ENCODE results near the gene PIP5KL1. TPM values are rescaled to one million over a fixed set of nuclear protein-coding genes. Genes with fewer than 3 reads are reported as not detected.

PIP5KL1 gene
- total RNA-seq, 1 experiment from 2014 or later = 0.17 TPM

- H3K27me3 Mint-ChIP-seq (ENCODE audit: unreplicated experiment) = no peaks in the 10 kb centered on the region
- intact Hi-C loops (cut with micrococcal nuclease; ENCODE audit: unreplicated experiment) = no loop called here
- CTCF ChIA-PET = interaction anchor here (0.9 to 1.0 kb wide), 2 partner anchors 12 to 67 kb away, joined by 5 to 8 read pairs; no protein-coding TSS in a partner anchor
- peak overlapping the region; percentile 47 for H3K4me3 Mint-ChIP-seq (ENCODE audit: low read depth, unreplicated experiment)
- H3K27ac Mint-ChIP-seq (ENCODE audit: unreplicated experiment) = peak overlapping the region; percentile 95
- no TSS peak for BruUV-seq (replicated peaks)
- TF ChIP-seq CTCF (IDR thresholded peaks at IDR 0.05; ENCODE audit: unreplicated experiment) = no peak
- no peaks in the 10 kb centered on the region for H3K9me3 Mint-ChIP-seq (ENCODE audit: low read depth, unreplicated experiment)
- H3K4me1 Mint-ChIP-seq (ENCODE audit: low read depth, unreplicated experiment) = peaks cover 64% of the 10 kb centered on the region
- DNase-seq = peak; percentile 78
- H3K36me3 Mint-ChIP-seq (ENCODE audit: insufficient read depth, unreplicated experiment) = peaks cover 57% of the 10 kb centered on the region
These were observed 37.5 kb upstream of the PIP5KL1 start for GRCh38 chr9:127968042-127968441.

DNA sequence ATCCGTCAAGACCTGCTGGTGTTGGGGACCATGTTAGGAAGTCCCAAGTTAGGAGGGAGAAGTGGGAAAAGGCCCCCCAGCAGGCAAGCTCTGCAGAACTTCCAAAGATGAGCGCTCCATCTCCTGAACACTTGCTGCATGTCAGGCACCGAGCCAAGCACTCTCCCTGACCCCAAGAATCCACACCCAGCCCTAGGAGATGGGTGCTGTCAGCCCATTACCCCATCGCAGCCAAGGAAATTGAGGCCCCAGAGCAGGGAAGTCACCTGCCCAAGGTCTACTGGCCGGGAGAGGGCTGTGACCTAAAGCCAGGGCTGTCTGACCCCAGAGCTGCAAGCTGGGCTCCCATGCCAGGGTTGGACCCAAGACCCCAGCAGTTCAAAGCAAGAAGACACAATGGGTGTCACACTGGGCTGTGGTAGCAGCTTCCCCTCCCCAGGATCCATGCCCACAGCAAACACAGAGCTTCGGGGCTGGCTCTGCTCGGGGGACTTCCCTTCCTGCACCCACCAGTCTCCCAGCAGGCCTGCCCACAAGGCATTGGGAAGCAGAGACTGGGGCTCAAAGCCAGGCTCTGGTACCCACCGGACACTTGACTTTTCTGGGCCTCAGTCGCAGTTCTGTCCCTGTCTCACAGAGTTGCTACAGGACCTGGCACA, 36.7 kb upstream of the PIP5KL1 start:
- Mint-ChIP-seq H3K36me3 (ENCODE audit: insufficient read depth, unreplicated experiment) (peaks cover 56% of the 10 kb centered on the region), H3K27ac (ENCODE audit: unreplicated experiment) (peak overlapping the region; percentile 95), H3K4me1 (ENCODE audit: low read depth, unreplicated experiment) (peaks cover 63% of the 10 kb centered on the region), H3K4me3 (ENCODE audit: low read depth, unreplicated experiment) (no peak overlapping the region), H3K27me3 (ENCODE audit: unreplicated experiment) (no peaks in the 10 kb centered on the region), H3K9me3 (ENCODE audit: low read depth, unreplicated experiment) (no peaks in the 10 kb centered on the region)
- CTCF ChIA-PET = interaction anchor here (0.9 kb wide), 1 partner anchor 12 kb away, joined by 5 read pairs; no protein-coding TSS in a partner anchor
- intact Hi-C loops (cut with micrococcal nuclease; ENCODE audit: unreplicated experiment) = no loop called here
- DNase-seq = no peak
- TF ChIP-seq CTCF (IDR thresholded peaks at IDR 0.05; ENCODE audit: unreplicated experiment) = no peak
- BruUV-seq (replicated peaks) = no TSS peak

DNA sequence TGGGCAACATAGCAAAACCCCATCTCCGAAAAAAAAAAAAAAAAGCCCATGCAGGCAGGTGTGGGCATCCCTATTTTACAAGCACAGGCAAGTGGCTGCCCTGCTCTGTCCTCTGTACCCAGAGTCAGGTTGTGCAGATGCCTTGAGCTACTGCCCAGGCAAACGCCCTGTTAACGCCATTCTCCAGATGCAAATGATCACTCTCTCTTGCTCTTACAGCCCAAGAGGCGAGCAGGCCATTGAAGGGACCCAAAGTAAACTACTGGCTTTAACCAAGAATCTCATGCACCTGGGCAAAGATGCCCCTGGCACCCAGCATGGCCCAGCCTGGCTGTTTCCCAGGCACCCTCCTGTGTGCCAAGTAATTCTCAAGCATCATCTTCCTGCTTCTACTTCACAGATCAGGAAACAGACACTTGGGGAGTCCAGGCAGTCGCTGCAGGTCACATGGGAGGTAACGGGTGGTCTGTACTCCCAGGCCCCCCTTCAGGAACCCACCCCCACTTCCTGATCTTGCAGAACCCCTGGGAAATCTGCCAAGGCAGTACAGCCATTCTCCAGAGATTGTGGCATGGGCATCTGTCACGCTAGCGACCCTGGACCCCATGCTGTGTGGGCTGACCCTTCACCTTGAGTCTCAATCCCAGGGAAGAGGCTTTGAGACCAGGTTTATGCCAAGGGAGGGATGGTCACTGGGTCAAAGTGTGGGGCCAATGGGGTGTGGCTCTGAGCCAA, 36.0 kb upstream of the PIP5KL1 start:
- peaks cover 63% of the 10 kb centered on the region for H3K4me1 Mint-ChIP-seq (ENCODE audit: low read depth, unreplicated experiment)
- no TSS peak for BruUV-seq (replicated peaks)

GRCh38 chr9:127965953-127966352, 35.4 kb upstream of the PIP5KL1 start:
- H3K4me1 Mint-ChIP-seq (ENCODE audit: low read depth, unreplicated experiment) = peaks cover 63% of the 10 kb centered on the region
- no peak for TF ChIP-seq CTCF (IDR thresholded peaks at IDR 0.05; ENCODE audit: unreplicated experiment)
- no peaks in the 10 kb centered on the region for H3K27me3 Mint-ChIP-seq (ENCODE audit: unreplicated experiment)
- CTCF ChIA-PET = interaction anchor here (0.6 to 1.1 kb wide), 4 partner anchors 9 to 25 kb away, joined by 3 to 4 read pairs (median 4); no protein-coding TSS in a partner anchor
- H3K9me3 Mint-ChIP-seq (ENCODE audit: low read depth, unreplicated experiment) = no peaks in the 10 kb centered on the region
- H3K4me3 Mint-ChIP-seq (ENCODE audit: low read depth, unreplicated experiment) = peak overlapping the region; percentile 49
- H3K36me3 Mint-ChIP-seq (ENCODE audit: insufficient read depth, unreplicated experiment) = peaks cover 61% of the 10 kb centered on the region
- no peak for DNase-seq
- H3K27ac Mint-ChIP-seq (ENCODE audit: unreplicated experiment) = peak overlapping the region; percentile 95
- intact Hi-C loops (cut with micrococcal nuclease; ENCODE audit: unreplicated experiment) = no loop called here
- BruUV-seq (replicated peaks) = no TSS peak

More for the DNA sequence above, 36.0 kb upstream of the PIP5KL1 start:
- DNase-seq = no peak
- Mint-ChIP-seq H3K27me3 (ENCODE audit: unreplicated experiment) (no peaks in the 10 kb centered on the region), H3K27ac (ENCODE audit: unreplicated experiment) (peak overlapping the region; percentile 95), H3K36me3 (ENCODE audit: insufficient read depth, unreplicated experiment) (peaks cover 59% of the 10 kb centered on the region), H3K4me3 (ENCODE audit: low read depth, unreplicated experiment) (no peak overlapping the region), H3K9me3 (ENCODE audit: low read depth, unreplicated experiment) (no peaks in the 10 kb centered on the region)
- CTCF ChIA-PET = interaction anchor here (0.5 to 0.7 kb wide), 2 partner anchors 9 to 52 kb away, joined by 4 read pairs; no protein-coding TSS in a partner anchor
- intact Hi-C loops (cut with micrococcal nuclease; ENCODE audit: unreplicated experiment) = no loop called here
- TF ChIP-seq CTCF (IDR thresholded peaks at IDR 0.05; ENCODE audit: unreplicated experiment) = no peak
